Spleen (tissue), 11 donors: ENCODE results near the gene STK38. TPM values are rescaled to one million over a fixed set of nuclear protein-coding genes. Genes with fewer than 3 reads are reported as not detected.
"Not testable (repeated sequence)": the region's sequence is repeated elsewhere in the genome, so short reads cannot be mapped to it uniquely, and the experiment has no call there.

ENCODE experiments used
- DNase-seq: peaks from one replicate; pipeline ENCODE4 v3.0.0-alpha.2; 2020
- H3K27ac ChIP-seq, 8 donors: fragments of 200-600 bp; sonication (generic) in 7 of 8; 1 replicate in 4 of 8; 2 replicates in 4 of 8; pipeline versions ENCODE4 v1.5.0 to v1.8.0; 2016 to 2021; ENCODE audit warnings: inconsistent platforms in 4 of 8, mild to moderate bottlenecking in 4 of 8, moderate library complexity in 1 of 8
- H3K27me3 ChIP-seq, 7 donors: fragments of 200-600 bp; sonication (generic) in 6 of 7; replicated peaks in 1 of 7; 1 replicate in 4 of 7; 2 replicates in 3 of 7; pipeline versions ENCODE4 v1.5.0 to v1.8.0; 2016 to 2021; ENCODE audit warnings: inconsistent platforms in 3 of 7, mild to moderate bottlenecking in 1 of 7
- H3K36me3 ChIP-seq, 6 donors: fragments of 200-600 bp; sonication (generic) in 5 of 6; 1 replicate in 4 of 6; 2 replicates in 2 of 6; pipeline versions ENCODE4 v1.5.0 to v1.8.0; 2016 to 2021; ENCODE audit warnings: inconsistent platforms in 2 of 6
- H3K4me1 ChIP-seq, 6 donors: fragments of 200-600 bp; sonication (generic) in 5 of 6; 1 replicate in 3 of 6; 2 replicates in 3 of 6; pipeline versions ENCODE4 v1.5.0 to v1.8.0; 2016 to 2021; ENCODE audit warnings: inconsistent platforms in 3 of 6
- H3K4me3 ChIP-seq, 8 donors: fragments of 200-600 bp; sonication (generic) in 7 of 8; 1 replicate in 4 of 8; 2 replicates in 4 of 8; pipeline versions ENCODE4 v1.5.0 to v1.8.0; 2016 to 2021; ENCODE audit warnings: inconsistent platforms in 4 of 8, mild to moderate bottlenecking in 4 of 8, moderate library complexity in 2 of 8
- H3K9me3 ChIP-seq, 8 donors: fragments of 200-600 bp; sonication (generic) in 7 of 8; 1 replicate in 4 of 8; 2 replicates in 4 of 8; pipeline versions ENCODE4 v1.5.0 to v1.8.0; 2016 to 2021; ENCODE audit warnings: inconsistent platforms in 4 of 8
- POLR2A ChIP-seq, 3 donors: fragments of 450-650 bp; IDR thresholded peaks; one replicate each; pipeline ENCODE4 v1.5.1; 2017; ENCODE audit warnings: antibody characterized with exemption in 3 of 3, mild to moderate bottlenecking in 1 of 3
- POLR2AphosphoS5 ChIP-seq, 3 donors: sonication (generic); formaldehyde crosslinking; IDR thresholded peaks; one replicate each; pipeline ENCODE4 v1.5.1; 2017; ENCODE audit warnings: antibody characterized with exemption in 3 of 3
- WGBS, 5 donors: extraction: QIAGEN DNeasy Blood & Tissue Kit in 3 of 5; methylation state at CpG; one replicate each; pipeline versions ENCODE4 v1.1.5 to v1.1.7; 2013 to 2018; 5-methylcytosine and 5-hydroxymethylcytosine counted together
- intact Hi-C: fragments of 100-400 bp; cut with DNase I; formaldehyde crosslinking; loops from one replicate; pipeline ENCODE4 v1.15.0; 2023; ENCODE audit warnings: low total_unique reads
- polyA plus RNA-seq, 3 donors: library from polyadenylated mRNA; stranded (reverse); fragments of 200-250 nt; gene quantifications; one replicate each; pipeline ENCODE4 v1.2.1, GENCODE V29; 2013
- total RNA-seq, 7 donors: library from RNA; depleted of rRNA in 3 of 7; stranded (reverse); fragments of >200 nt in 3 of 7; fragmentation: NEBNext Ultra II Directional in 4 of 7; extraction: Animal tissue kit (Norgen Biotek cat#: 25700) in 4 of 7; gene quantifications; one replicate each; pipeline versions ENCODE4 v1.1.0 to v1.2.1, GENCODE V29; 2016 to 2021
- TF ChIP-seq, protein P1 (sequence below), 11 experiments: fragments of 200-600 bp in 7 of 11; fragments of 450-650 bp in 4 of 11; sonication (generic) in 4 of 11; IDR thresholded peaks in 8 of 11; conservative IDR thresholded peaks in 3 of 11; 1 replicate in 7 of 11; 2 replicates in 4 of 11; pipeline versions ENCODE4 v1.4.0 to v1.8.0; 2016 to 2021; ENCODE audit warnings: antibody characterized with exemption in 11 of 11, inconsistent platforms in 4 of 11, mild to moderate bottlenecking in 1 of 11
- donor health status: healthy with polysubstance abuse.
- donor health status: DM: no; HTN: no; CAD: no; lungs with moderate emphysema.
- donor health status: DM: no; HTN: no; CAD: no.
- donor health status: Bipolar disorder and iron deficiency.
- donor health status: healthy.
- donor health status: DM: no; HTN: no; CAD: no.
- donor health status: DM: yes; HTN: yes; CAD: no.

Gene STK38
- total and polyA plus RNA-seq, 10 donors: 16.4 to 51.8 (median 34.0) TPM

GRCh38 chr6:36455486-36456027 is 91.7 kb downstream of the STK38 start:
- H3K9me3 ChIP-seq: no peaks in the 10 kb centered on the region
- H3K36me3 ChIP-seq: peaks cover 0 to 48% (median 4%) of the 10 kb centered on the region in 6 donors
- H3K4me3 ChIP-seq: no peak overlapping the region
- no peak for DNase-seq
- H3K4me1 ChIP-seq: peaks cover 0 to 52% (median 14%) of the 10 kb centered on the region in 6 donors
- no peaks in the 10 kb centered on the region for H3K27me3 ChIP-seq
- 92 to 97% (median 94%) methylated on average over 3 of the region's 3 CpGs for whole genome bisulfite sequencing, 5 donors
- intact Hi-C loops: no loop called here
- TF ChIP-seq POLR2A (IDR thresholded peaks at IDR 0.05): no peak
- TF ChIP-seq POLR2AphosphoS5 (IDR thresholded peaks at IDR 0.05): no peak
- TF ChIP-seq, protein P1, sequence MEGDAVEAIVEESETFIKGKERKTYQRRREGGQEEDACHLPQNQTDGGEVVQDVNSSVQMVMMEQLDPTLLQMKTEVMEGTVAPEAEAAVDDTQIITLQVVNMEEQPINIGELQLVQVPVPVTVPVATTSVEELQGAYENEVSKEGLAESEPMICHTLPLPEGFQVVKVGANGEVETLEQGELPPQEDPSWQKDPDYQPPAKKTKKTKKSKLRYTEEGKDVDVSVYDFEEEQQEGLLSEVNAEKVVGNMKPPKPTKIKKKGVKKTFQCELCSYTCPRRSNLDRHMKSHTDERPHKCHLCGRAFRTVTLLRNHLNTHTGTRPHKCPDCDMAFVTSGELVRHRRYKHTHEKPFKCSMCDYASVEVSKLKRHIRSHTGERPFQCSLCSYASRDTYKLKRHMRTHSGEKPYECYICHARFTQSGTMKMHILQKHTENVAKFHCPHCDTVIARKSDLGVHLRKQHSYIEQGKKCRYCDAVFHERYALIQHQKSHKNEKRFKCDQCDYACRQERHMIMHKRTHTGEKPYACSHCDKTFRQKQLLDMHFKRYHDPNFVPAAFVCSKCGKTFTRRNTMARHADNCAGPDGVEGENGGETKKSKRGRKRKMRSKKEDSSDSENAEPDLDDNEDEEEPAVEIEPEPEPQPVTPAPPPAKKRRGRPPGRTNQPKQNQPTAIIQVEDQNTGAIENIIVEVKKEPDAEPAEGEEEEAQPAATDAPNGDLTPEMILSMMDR (IDR thresholded peaks at IDR 0.05 in 8 of 11, conservative IDR thresholded peaks at IDR 0.05 in 3 of 11): no peak
- H3K27ac ChIP-seq: no peak overlapping the region

DNA sequence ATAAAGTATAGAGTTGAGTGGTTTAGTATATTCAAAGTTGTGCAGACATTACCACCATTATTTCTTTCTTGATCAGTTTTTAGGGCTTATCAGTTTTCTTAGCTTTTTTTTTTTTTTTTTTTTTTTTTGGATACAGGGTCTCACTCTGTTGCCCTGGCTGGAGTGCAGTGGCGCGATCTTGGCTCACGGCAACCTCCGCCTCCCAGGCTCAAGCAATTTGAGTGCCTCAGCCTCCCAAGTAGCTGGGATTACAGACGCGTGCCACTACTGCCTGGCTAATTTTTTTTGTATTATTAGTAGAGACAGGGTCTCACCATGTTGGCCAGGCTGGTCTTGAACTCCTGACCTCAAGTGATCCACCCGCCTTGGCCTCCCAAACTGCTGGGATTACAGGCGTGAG is 94.4 kb downstream of the STK38 start:
- H3K27ac ChIP-seq, intact Hi-C loops, H3K4me3 ChIP-seq, H3K27me3 ChIP-seq, DNase-seq: not testable (repeated sequence)
- WGBS, 5 donors: 93 to 99% (median 96%) methylated on average over 8 of the region's 8 CpGs
- Histone ChIP-seq H3K36me3 (peaks cover 0 to 56% (median 14%) of the 10 kb centered on the region in 6 donors), H3K4me1 (peaks cover 0 to 43% (median 0%) of the 10 kb centered on the region in 6 donors), H3K9me3 (peaks cover 0 to 12% (median 3%) of the 10 kb centered on the region in 8 donors)

GRCh38 chr6:36449173-36449572 is 98.1 kb downstream of the STK38 start:
- intact Hi-C loops: not testable (repeated sequence)
- WGBS, 5 donors: 97 to 98% (median 98%) methylated on average over 10 of the region's 10 CpGs

DNA sequence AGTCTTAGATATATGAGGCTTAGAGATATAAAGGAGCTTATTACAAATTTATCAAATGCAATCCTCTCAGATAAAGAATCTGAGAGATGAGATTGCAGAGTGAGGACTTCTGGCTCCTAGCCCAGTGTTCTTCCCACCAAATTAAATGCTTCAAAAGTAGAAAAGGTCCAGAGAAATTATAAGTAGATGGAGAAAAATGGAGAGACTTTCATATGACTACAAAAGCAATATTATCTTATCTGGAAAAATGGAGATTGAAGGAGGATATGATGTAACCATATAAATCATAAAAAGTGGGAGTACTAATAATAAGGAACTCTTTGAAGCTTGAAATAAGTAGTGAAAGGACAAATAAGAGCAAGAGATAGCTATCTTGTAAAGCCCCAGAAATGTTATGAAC is 101.7 kb downstream of the STK38 start:
- intact Hi-C loops: no loop called here
- DNase-seq: no peak
- Histone ChIP-seq H3K27me3 (no peaks in the 10 kb centered on the region), H3K4me1 (peaks cover 35 to 78% (median 48%) of the 10 kb centered on the region in 6 donors), H3K4me3 (no peak overlapping the region), H3K36me3 (peaks cover 0 to 17% (median 10%) of the 10 kb centered on the region in 6 donors), H3K9me3 (peaks cover 0 to 12% (median 3%) of the 10 kb centered on the region in 8 donors), H3K27ac (peak overlapping the region in 7 of 8 donors; percentile 1 to 98 (median 98))
- TF ChIP-seq, protein P1 (IDR thresholded peaks at IDR 0.05 in 8 of 11, conservative IDR thresholded peaks at IDR 0.05 in 3 of 11): no peak
- TF ChIP-seq POLR2AphosphoS5 (IDR thresholded peaks at IDR 0.05) (no peak), POLR2A (IDR thresholded peaks at IDR 0.05) (no peak)

More at GRCh38 chr6:36449173-36449572, 98.1 kb downstream of the STK38 start:
- DNase-seq, H3K27me3 ChIP-seq, H3K27ac ChIP-seq, H3K4me3 ChIP-seq: not testable (repeated sequence)
- H3K4me1 ChIP-seq: peaks cover 16 to 62% (median 22%) of the 10 kb centered on the region in 6 donors
- H3K9me3 ChIP-seq: peaks cover 0 to 12% (median 3%) of the 10 kb centered on the region in 8 donors
- peaks cover 0 to 37% (median 14%) of the 10 kb centered on the region in 6 donors for H3K36me3 ChIP-seq

- 62 to 83% (median 64%) methylated on average over 3 of the region's 3 CpGs for WGBS, 5 donors
- peaks cover 35 to 77% (median 48%) of the 10 kb centered on the region in 6 donors for H3K4me1 ChIP-seq
- intact Hi-C loops: no loop called here
- no peak for DNase-seq
- H3K27me3 ChIP-seq: no peaks in the 10 kb centered on the region
- peak overlapping the region in 6 of 8 donors; percentile 82 to 96 (median 86) for H3K4me3 ChIP-seq
- TF ChIP-seq, protein P1 (IDR thresholded peaks at IDR 0.05 in 8 of 11, conservative IDR thresholded peaks at IDR 0.05 in 3 of 11): no peak
- TF ChIP-seq POLR2A (IDR thresholded peaks at IDR 0.05): no peak
- no peak for TF ChIP-seq POLR2AphosphoS5 (IDR thresholded peaks at IDR 0.05)
- H3K9me3 ChIP-seq: peaks cover 0 to 11% (median 3%) of the 10 kb centered on the region in 8 donors
- peak overlapping the region; percentile 7 to 98 (median 98) for H3K27ac ChIP-seq
- H3K36me3 ChIP-seq: peaks cover 0 to 14% (median 10%) of the 10 kb centered on the region in 6 donors
Observed at GRCh38 chr6:36444470-36444869, 102.8 kb downstream of the STK38 start.
